Measurements from ENCODE around the gene PNLIPRP2. TPM values are rescaled to one million over a fixed set of nuclear protein-coding genes. Genes with fewer than 3 reads are reported as not detected.

The PNLIPRP2 gene
- not detected in 2 replicates for total RNA-seq (2014; rRNA removed; shearing (Covaris generic))

DNA sequence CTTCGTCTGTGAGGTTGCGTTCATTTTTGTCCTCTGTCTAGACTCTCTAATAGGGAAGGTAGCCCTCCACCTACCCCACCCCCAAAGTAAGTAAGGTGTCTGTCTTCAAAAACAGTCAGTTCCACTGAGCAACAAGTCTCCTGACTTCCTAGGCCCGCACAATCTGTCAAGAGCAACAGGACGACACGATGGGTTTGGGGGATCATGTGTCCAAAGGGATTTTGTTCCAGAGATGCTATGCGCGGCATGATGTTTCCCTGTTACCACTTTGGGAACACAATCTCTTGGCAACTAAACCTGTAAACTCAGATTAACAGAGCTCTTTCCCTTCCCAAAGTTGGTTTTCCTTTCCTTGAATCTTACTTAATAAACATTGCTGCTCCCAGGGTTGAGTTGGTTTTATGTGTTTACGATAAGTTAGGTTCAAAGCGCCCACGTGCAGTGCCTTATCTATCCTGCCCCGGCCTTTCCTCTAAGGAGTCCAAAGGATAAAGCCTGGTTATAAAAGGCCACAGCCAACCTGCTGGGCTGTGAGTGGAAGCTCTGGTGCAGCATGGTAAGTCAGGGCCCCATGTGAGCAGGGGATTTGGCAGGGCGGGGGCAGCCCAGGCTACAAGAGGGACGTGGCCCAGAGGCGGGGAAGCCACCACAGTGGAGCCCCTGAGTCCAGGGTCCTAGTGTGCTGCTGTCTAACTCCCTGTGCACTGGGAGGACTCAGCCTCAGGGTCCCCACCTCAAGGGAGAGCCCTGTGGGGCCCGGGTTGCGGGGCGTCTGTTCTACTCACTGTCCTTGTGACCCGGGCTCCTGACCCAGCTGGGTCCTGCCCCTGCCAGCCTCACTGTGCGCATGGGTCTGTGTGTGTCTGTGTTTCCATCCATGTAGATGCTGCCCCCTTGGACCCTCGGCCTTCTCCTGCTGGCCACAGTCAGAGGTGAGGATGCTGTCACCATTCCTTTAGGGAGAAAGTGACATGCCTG is at the start of gene PNLIPRP2:
TSS of gene PNLIPRP2 (plus strand) at position 531 of the 978 bp plus-strand sequence.
- no peak for DNase-seq (ENCODE audit: low read depth)

DNA sequence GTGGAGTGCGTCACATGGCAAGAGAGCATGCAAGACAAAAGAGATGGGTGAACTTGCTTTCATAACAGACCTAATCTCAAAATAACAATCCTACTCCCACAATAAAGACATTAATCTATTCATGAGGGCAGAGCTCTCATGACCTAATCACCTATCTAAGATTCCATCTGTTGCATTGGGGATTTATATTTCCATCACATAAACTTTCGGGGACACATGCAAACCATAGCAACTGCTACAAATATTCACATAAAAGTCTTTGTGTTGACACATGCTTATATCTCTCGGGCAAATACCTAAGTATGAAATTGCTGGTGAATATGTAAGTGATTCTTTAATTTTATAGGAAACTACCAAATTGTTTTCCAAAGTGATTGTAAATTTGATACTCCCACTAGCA is 46.0 kb upstream of the PNLIPRP2 start:
- no peak for DNase-seq (ENCODE audit: low read depth)

DNA sequence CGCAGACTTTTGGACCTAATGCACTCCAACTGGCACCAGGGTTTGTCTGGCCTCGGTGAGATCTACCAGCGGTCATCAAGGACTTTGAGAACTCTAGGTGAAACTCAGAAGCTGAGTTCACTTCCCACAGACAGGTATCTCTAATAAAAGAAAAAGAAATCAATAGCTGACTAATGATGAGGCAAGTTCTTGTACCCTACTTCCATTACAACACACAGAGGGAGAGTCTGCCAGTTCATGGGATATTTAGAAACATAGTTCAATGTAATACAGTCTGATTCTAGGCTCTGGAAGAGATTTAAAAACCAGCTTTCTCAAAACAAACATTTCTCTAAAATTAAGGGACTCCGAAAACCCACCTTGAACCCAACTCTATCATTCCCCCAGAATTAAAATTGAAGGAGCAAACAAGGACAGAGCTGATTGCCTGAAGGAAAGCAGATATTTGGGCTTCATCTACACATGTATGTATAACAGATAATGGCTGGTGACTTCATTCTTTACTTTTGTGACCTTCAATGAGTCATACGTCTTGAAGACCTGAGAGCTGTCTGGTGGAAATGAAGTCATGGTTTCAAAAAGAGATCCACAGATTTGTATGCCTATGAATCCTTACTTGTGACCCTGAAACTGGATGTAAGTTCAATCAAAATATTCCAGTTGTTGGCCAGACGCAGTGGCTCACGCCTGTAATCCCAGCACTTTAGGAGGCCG is 32.7 kb upstream of the PNLIPRP2 start:
- no peak for DNase-seq (ENCODE audit: low read depth)

DNA sequence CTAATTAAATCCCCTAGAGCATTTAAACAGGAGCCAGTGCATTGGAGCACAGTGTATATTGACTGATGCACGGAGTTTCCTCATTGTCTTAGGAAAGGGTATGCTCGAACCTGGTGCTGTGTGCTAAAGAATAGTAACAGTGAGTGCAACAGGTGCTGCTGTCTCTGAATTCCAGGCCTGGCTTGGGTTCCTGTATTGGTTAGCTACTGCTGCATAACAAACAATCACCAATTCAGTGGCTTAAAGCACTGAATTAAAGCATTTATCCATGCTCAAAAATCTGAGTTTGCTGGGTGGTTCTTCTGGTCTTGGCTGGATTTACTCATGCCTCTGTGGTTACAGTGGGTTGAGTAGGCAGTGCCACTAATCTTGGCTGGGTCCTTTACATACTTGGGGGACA is 31.8 kb upstream of the PNLIPRP2 start:
- no peak for DNase-seq (ENCODE audit: low read depth)

DNA sequence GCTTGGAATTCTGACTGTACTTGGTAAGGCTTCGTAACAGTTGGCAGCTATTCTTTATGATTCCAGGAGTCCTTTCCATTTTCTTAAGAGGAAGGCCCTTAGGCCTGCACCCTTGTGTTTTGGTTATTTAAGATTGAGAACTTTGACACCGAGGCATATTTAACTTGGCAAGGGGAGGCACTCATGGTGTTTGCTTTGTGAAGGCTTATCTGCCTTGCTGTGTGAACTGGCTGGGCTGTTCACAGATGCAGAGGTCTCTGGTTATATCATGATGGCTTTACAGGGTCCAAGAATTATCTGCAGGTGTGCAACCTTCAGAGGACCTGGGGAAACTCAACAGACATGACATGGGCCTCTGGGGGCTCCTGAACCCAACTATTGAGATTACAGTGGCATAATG is 30.8 kb upstream of the PNLIPRP2 start:
- no peak for DNase-seq (ENCODE audit: low read depth)

DNA sequence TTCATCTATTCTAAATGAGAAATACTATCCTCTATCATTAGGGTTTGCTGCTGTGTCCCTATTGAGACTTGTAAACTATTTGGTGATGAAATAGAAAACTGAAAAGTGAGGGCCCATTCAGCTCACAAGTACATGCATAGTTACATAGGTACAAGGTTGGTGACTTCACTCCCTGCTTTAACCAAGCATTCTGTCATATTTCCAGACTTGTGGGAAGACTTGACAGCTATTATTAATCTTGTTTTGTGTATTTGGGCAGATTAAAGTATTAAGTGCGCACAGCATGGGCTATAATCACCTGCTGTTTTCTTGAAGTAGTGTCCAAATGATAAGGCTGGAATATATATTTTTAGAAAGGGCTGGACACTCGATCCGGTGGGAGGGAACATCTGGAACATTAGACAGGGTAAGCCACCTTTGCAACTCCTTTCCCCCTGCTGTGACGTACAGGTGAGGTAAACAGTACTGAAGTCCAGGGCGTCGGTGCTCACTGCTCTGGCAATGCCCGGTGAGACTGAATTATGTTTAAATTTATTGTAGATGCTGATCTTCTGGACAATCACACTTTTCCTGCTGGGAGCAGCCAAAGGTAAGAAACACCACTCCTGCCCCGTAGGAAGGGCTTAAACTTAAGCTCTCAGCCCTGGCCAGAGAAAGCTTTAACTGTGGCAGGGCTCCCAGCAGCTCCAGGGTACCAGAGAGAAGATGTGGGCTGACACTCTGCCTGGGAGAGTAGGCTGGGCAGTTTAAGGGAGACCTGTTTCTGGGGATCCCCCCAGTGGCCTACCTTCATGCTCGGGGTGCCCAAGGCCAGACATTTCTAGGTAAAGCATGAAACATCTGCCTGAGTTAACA is 29.9 kb upstream of the PNLIPRP2 start, which contains the start of gene PNLIPRP1:
TSS of gene PNLIPRP1 (plus strand) at position 370 of the 855 bp plus-strand sequence. CDS start at position 541, 171 bp downstream.
- no peak for DNase-seq (ENCODE audit: low read depth)

DNA sequence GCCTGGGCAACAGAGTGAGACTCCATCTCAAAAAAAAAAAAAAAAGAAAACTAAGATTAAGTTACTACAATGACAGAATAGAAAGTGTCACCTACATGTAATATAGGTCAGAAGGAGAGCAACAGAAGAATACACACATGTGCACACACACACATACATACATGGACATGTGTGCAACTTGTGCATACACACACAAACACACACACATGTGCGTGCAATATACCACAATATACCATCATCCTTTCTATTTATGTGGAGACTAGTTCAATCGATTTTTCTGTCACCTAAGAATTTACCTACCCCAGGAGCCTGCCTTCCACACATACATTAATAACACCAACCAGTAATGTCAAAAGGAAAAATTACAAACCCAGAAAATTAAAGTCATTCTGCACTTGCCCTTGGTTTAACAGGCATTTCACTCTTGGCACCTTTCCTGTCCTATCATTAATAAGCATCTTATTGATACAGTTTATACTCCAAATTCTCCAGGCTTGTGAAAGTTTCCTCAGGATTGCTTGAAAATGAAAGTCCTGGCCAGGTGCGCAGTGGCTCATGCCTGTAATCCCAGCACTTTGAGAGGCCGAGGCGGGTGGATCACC is 27.5 kb upstream of the PNLIPRP2 start:
- DNase-seq (ENCODE audit: low read depth): no peak

DNA sequence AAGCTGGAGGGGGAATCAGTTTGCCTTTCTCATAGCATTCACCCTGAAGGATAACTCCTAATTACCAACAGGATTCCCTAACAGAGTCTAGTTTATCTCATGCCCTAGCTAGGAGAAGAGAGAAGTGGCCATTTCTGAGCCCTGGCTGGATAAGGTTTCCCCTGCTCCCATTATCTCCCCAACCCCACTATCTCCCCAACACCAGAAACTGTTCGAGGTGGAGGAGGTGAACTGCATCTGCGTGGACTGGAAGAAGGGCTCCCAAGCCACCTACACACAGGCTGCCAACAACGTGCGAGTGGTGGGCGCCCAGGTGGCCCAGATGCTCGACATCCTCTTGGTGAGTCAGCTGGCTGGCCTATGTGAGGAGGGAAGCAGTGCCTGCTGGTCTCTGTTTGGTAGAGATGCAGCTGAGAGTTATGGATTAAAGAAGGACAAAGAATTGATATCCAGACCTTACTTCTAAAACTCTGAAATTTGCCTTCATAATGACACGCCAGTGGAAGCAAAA is 26.2 kb upstream of the PNLIPRP2 start:
- no peak for DNase-seq (ENCODE audit: low read depth)

DNA sequence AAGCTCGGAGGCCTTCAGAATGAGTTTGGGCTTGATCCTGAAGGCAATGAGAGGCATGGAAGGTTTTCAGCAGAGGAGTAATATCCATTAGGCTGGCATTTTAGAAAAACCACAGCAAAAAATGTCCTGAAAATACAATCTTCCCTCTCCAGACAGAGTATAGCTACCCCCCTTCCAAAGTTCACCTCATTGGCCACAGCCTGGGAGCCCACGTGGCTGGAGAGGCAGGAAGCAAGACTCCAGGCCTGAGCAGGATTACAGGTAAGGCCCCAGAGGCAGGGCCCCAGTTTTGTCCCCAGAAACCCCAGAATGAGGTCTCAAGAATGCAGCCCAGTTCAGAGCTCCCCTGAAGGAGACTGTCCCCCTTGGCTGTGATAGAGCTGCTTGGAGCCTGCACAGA is 24.7 kb upstream of the PNLIPRP2 start:
- DNase-seq (ENCODE audit: low read depth): no peak

DNA sequence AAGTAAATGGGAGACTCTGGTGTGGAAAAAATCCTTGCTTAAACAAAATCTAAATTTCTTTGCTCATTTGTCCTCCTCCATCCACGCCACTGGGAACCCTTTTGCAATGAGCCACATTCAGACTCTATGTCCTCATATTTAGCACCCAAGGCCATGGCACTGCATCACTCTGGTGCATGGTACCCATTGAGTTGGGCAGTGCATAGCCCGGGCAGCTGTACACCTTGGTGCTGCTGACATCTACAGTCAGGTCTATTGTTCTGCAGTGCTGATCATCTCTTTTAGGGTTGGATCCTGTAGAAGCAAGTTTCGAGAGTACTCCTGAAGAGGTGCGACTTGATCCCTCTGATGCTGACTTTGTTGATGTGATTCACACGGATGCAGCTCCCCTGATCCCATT is 23.2 kb upstream of the PNLIPRP2 start:
- DNase-seq (ENCODE audit: low read depth): no peak

DNA sequence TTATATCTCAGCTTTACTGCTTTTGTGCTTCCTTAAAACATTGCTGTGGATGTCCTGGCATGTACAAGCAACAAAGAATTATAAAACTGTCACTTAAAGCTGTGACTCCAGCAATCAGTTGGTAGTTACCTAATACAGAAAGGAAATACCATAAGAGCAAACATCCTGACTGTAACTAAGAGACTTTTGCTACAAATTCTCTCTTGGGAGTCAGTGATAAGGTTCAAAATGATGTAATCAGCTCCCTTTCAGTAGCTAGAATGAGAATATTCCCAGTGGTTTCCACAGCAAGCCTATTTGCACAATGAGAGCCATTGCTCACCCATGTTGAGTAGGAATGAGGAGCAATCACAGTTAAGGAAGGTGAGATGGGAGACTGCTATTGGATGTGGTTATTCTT is 22.4 kb upstream of the PNLIPRP2 start:
- DNase-seq (ENCODE audit: low read depth): no peak

DNA sequence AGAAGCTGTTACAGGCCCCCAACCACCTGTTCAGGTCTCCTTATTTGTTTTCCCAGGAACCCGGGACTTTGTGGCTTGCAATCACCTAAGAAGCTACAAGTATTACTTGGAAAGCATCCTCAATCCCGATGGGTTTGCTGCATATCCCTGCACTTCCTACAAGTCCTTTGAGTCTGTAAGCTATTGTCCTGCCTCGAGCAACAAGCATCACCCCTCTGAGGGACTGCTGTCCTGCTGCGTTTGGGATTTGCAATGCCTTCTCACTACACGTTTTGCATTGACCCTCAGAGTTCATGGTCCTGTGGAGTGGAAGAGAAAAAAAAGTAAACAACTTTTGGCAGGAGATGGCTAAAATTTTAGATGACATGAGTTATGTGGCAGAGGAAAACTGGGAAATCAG is 20.8 kb upstream of the PNLIPRP2 start:
- no peak for DNase-seq (ENCODE audit: low read depth)

DNA sequence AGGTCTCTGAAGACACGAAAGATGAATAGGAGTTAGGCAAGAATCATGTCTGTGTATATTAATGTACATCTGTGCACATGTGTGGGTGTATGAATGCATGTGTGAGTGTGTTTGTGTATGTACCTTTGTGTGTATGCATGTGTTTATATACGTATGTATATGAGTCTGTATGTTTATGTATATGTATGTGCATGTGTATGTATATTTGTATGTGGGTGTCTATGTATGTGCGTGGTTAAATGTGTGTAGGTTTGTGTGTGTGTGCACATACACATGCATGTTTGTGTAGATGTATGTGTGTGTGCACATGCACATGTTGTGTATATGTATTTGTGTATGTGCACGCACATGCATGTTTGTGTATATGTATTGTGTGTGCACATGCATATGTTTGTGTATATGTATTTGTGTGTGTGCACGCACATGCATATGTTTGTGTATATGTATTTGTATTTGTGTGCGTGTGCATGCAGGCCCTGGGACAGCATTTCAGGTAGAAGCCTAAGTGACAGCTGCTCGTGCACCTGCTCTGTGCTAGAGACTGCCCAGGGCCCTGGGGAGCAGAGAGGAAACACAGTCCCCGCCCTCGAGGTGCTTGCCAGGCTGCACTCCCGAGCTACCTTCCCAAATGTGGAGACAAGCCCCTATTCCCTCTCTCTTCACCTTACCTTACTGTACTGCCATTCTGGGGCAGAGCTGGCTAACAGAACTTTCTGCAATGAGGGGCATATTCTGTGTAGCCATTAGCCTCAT is 17.9 kb upstream of the PNLIPRP2 start:
- no peak for DNase-seq (ENCODE audit: low read depth)

DNA sequence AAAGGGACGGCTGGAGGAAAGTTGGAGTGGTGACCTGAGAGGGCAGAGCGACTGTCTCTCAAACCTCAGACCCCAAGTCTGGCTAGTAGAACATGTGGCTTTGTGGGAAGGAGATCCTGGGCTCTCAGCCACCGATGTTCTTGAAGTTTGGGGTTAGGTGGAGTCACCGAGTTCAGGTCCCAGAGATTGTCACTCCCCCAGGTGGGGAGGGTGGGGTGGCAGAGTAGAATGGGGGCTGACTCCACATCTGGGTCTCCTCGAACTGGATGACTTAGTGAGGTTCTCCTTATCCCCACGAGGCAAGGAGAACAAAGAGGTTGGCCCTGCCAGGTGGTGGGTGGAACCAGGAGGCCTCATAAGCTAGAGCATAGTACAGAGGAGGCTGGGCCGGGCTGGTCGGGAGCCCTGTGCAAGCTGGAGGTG is 14.7 kb upstream of the PNLIPRP2 start:
- no peak for DNase-seq (ENCODE audit: low read depth)

DNA sequence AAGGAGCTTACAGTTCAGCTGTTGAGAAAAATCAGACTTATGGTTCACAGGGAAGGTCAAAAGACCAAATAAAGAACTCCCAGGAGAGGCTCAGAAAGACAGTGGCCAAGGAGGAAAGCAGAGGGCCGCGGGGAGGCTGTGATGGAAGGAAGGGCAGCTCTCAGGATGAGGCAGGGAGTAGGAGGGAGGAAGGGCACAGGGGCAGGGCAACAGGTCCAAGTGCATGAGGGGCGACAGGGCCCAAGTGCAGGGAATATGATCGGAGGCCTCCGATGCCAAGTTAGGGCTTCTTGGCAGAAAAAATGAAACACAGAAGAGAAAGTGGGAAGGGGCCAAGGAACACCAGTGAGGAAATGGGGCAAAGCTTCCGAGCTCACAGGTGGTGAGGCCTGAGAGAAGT is 13.4 kb upstream of the PNLIPRP2 start:
- DNase-seq (ENCODE audit: low read depth): no peak

DNA sequence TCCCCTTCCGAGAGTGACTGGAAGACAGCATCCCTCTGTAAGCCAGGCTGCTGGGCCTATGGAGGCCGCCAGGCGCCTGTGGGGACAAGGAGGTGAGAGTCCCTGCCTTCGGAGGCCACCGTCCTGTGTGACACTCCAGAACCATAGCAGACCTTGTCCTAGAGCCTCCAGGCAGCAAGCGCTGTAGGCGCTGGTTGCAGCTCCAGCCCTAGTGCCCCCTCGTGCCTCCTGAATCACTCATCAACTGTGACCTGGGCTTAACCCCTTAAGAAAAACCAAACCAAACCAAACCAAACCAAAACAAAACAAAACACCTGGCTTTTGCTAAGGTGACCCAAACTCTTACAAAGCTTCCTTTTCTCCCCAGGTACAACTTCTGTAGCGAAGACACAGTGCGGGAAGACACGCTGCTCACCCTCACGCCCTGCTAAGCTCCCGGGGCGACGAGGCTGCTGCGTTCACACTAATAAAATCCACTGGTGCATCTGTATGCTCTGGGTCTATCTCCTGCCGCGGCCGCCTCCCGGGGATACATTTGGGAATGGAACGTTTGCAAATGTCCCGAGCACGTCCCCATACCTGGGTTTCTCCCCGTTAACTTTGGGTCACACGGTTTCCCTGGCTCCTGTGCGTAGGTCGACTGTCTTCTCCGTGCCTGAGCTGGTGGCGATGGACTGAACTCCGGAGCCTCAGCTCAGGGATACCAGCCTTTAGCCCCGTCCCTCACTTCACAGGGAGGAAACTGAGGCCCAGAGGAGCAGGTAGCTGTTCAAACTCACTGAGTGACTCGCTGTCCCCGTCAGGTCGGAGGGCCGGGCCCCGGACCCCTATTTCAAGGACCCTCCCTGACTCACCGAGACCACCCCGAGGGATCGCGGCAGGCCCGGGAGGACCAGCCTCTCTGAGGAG is 11.8 kb upstream of the PNLIPRP2 start:
- DNase-seq (ENCODE audit: low read depth): no peak

DNA sequence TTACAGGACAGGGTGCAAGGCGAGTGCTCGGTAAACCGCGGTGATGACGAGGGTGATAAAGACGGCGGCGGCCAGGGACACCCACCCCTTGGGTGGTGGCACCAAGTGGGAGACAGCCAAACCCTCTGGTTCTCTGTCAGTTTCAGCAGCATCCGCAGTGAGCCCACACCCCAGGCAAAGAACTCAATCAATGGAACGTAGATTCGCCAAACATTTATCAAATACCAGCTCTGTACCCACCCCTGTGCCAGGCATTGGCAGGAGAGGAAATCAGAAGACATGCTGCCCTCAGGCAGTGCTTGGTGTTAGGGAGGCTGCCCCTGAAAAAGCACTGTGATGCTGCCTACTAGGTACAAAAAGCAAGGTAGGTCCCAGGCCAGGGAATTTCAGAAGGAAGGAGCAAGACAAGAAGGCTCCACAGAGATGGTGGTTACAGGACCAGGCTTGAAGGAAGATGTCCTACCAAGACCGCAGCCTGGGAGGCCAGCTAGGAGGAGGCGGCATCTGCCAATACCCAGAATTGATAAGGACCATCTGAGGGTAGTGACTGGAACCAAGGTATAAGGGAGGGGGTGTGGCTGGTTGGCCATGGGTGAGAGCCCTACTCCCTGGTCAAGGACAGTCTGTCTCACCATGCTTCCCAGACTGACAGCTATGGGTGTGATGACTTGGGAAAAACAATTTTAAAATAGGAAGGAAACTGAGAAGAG is 10.2 kb upstream of the PNLIPRP2 start:
- no peak for DNase-seq (ENCODE audit: low read depth)

DNA sequence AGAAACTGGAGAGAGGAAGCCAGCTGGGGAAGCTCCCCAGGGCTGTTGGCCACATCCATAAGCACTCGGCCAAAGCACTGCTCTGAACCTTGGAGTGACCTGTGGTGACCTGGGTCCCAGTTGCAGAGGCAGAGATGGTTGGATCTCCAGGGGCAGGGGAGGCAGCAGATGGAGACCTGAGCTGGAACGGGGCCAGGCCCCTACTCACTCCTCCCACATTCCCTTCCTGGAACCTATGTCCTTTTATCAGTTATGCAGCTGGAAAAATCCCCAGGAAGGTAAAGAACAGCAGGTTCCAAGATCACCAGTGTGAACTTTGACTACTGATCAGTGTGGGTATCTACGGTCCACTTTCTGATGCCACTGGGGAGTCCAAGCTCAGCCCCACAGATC is 9.6 kb upstream of the PNLIPRP2 start:
- DNase-seq (ENCODE audit: low read depth): no peak

Measured in RPMI7951 (cell line).